WI38 (cell line): ENCODE results near the gene EHF.

ENCODE experiments used
- H3K4me3 ChIP-seq: 2 replicates; pipeline ENCODE4 v1.5.1; 2011; ENCODE audit warnings: low read depth, mild to moderate bottlenecking, control low read depth, low read length
- CTCF ChIP-seq: IDR thresholded peaks from 2 replicates; pipeline ENCODE4 v1.5.1; 2012; ENCODE audit warnings: low read depth, mild to moderate bottlenecking, control low read depth, low read length

Gene EHF

GRCh38 chr11:34650528-34650927 is 29.6 kb downstream of the EHF start:
- H3K4me3 ChIP-seq, result no peak overlapping the region
- TF ChIP-seq CTCF, result no peak

GRCh38 chr11:34651551-34651950 is 30.7 kb downstream of the EHF start:
- TF ChIP-seq CTCF, result no peak
- no peak overlapping the region for H3K4me3 ChIP-seq

- TF ChIP-seq CTCF, result no peak
- no peak overlapping the region for H3K4me3 ChIP-seq
These were observed 31.5 kb downstream of the EHF start for GRCh38 chr11:34652191-34652973.

DNA sequence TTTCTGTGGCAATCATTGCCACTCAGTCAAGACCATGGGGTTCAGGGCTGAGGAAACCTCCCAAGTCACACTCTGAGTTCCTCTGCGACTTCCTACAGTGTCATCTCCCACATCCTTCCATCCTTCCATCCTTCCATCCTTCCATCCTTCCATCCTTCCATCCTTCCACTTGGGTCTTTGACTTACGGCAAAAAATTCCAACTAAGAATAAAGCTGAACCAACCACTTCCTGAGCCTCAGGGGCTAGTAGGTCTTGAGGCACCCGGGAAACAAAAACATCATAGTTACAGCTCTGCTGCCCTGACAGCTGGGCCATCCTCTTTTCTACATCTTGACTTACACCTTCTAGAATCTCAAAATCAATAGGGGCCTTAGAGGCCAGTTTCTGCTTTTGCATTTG is 32.1 kb downstream of the EHF start:
- no peak overlapping the region for H3K4me3 ChIP-seq
- no peak for TF ChIP-seq CTCF

GRCh38 chr11:34653851-34654482 is 33.1 kb downstream of the EHF start:
- TF ChIP-seq CTCF, result no peak
- H3K4me3 ChIP-seq, result no peak overlapping the region

- no peak for TF ChIP-seq CTCF
- no peak overlapping the region for H3K4me3 ChIP-seq
These were observed 33.8 kb downstream of the EHF start for GRCh38 chr11:34654483-34655334.
